Measurements from ENCODE around the gene TMEM44. TPM values are rescaled to one million over a fixed set of nuclear protein-coding genes. Genes with fewer than 3 reads are reported as not detected.

Gene TMEM44
- total and polyA plus RNA-seq, 9 of the 15 experiments (the other 6 are each of a cell fraction or from before 2014, with no cell fraction given): 0.53 to 18.1 (median 11.3) TPM

DNA sequence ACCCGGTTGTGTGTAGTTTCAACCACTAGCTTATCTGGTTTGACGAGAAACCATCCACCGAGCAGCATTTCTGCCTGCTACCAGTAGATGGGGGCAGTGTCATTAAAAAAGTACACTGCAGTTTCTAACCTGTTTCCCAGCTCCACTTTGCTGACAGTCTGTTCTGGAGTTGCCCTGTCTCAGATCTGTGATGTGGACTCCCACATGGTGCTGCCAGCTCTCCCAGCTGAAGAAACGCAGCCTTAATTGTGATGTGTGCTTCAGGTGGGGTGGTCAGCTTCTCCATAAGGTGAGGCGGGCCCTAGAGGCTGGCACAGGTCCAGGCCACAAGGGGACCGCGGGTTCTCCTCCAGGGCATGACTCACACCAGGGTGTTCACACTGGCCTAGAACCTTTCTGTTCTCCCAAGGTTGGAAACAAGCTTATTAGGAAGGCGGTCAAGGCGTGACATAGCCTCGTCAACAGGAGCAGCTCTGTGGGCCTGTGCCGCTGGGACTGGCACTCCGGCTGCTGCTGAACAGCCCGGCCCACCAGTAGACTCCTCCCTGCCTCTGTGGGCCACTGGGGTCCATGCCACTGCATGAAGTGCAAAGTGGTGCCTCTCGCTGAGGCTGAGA is 49.6 kb upstream of the TMEM44 start (continued):
- TF ChIP-seq, protein P1, sequence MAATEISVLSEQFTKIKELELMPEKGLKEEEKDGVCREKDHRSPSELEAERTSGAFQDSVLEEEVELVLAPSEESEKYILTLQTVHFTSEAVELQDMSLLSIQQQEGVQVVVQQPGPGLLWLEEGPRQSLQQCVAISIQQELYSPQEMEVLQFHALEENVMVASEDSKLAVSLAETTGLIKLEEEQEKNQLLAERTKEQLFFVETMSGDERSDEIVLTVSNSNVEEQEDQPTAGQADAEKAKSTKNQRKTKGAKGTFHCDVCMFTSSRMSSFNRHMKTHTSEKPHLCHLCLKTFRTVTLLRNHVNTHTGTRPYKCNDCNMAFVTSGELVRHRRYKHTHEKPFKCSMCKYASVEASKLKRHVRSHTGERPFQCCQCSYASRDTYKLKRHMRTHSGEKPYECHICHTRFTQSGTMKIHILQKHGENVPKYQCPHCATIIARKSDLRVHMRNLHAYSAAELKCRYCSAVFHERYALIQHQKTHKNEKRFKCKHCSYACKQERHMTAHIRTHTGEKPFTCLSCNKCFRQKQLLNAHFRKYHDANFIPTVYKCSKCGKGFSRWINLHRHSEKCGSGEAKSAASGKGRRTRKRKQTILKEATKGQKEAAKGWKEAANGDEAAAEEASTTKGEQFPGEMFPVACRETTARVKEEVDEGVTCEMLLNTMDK (IDR thresholded peaks at IDR 0.05; ENCODE audit: borderline replicate concordance, insufficient read depth, low read depth, low read length, poor library complexity, severe bottlenecking): peak; percentile 39
- TF ChIP-seq, protein P2, sequence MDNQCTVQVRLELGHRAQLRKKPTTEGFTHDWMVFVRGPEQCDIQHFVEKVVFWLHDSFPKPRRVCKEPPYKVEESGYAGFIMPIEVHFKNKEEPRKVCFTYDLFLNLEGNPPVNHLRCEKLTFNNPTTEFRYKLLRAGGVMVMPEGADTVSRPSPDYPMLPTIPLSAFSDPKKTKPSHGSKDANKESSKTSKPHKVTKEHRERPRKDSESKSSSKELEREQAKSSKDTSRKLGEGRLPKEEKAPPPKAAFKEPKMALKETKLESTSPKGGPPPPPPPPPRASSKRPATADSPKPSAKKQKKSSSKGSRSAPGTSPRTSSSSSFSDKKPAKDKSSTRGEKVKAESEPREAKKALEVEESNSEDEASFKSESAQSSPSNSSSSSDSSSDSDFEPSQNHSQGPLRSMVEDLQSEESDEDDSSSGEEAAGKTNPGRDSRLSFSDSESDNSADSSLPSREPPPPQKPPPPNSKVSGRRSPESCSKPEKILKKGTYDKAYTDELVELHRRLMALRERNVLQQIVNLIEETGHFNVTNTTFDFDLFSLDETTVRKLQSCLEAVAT (IDR thresholded peaks at IDR 0.05): no peak
- TF ChIP-seq KLF10 (CRISPR knock-in tag; IDR thresholded peaks at IDR 0.05) (no peak), EP400 (IDR thresholded peaks at IDR 0.05) (no peak), NONO (IDR thresholded peaks at IDR 0.05; ENCODE audit: low read depth in 2 of 2, low read length in 1 of 2) (no peak), JUN (IDR thresholded peaks at IDR 0.05; ENCODE audit: borderline replicate concordance, low read depth, low read length) (0 out of 2 replicates have a peak, but pooled peaks have one; percentile 36), JUN (CRISPR knock-in tag; IDR thresholded peaks at IDR 0.05; ENCODE audit: borderline replicate concordance) (no peak), PHB (CRISPR knock-in tag; IDR thresholded peaks at IDR 0.05) (no peak), PML (IDR thresholded peaks at IDR 0.05; ENCODE audit: low read length) (no peak), ZFPM2 (CRISPR knock-in tag; IDR thresholded peaks at IDR 0.05) (no peak), CTBP1 (IDR thresholded peaks at IDR 0.05; ENCODE audit: borderline replicate concordance) (no peak; the same call in 1 of the 2 replicates), FOXA3 (CRISPR knock-in tag; conservative IDR thresholded peaks at IDR 0.05 in 1 of 2, IDR thresholded peaks at IDR 0.05 in 1 of 2) (no peak), POLR3A (IDR thresholded peaks at IDR 0.05; ENCODE audit: borderline replicate concordance, extremely low read depth, insufficient read depth, insufficient read length) (no peak), HDAC8 (tag; IDR thresholded peaks at IDR 0.05) (no peak), HEY1 (CRISPR knock-in tag; IDR thresholded peaks at IDR 0.05; ENCODE audit: borderline replicate concordance) (no peak), GATA2 (CRISPR knock-in tag; IDR thresholded peaks at IDR 0.05) (0 out of 2 replicates have a peak, but pooled peaks have one; percentile 2), EP300 (IDR thresholded peaks at IDR 0.05; ENCODE audit: low read length) (no peak), ZC3H4 (CRISPR knock-in tag; IDR thresholded peaks at IDR 0.05; ENCODE audit: borderline replicate concordance) (no peak)
- TF ChIP-seq, protein P3, sequence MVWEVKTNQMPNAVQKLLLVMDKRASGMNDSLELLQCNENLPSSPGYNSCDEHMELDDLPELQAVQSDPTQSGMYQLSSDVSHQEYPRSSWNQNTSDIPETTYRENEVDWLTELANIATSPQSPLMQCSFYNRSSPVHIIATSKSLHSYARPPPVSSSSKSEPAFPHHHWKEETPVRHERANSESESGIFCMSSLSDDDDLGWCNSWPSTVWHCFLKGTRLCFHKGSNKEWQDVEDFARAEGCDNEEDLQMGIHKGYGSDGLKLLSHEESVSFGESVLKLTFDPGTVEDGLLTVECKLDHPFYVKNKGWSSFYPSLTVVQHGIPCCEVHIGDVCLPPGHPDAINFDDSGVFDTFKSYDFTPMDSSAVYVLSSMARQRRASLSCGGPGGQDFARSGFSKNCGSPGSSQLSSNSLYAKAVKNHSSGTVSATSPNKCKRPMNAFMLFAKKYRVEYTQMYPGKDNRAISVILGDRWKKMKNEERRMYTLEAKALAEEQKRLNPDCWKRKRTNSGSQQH (CRISPR knock-in tag; IDR thresholded peaks at IDR 0.05): no peak
- TF ChIP-seq, protein P4, sequence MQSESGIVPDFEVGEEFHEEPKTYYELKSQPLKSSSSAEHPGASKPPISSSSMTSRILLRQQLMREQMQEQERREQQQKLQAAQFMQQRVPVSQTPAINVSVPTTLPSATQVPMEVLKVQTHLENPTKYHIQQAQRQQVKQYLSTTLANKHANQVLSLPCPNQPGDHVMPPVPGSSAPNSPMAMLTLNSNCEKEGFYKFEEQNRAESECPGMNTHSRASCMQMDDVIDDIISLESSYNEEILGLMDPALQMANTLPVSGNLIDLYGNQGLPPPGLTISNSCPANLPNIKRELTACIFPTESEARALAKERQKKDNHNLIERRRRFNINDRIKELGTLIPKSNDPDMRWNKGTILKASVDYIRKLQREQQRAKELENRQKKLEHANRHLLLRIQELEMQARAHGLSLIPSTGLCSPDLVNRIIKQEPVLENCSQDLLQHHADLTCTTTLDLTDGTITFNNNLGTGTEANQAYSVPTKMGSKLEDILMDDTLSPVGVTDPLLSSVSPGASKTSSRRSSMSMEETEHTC (IDR thresholded peaks at IDR 0.05): no peak
- TF ChIP-seq, protein P5, sequence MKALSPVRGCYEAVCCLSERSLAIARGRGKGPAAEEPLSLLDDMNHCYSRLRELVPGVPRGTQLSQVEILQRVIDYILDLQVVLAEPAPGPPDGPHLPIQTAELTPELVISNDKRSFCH (CRISPR knock-in tag; IDR thresholded peaks at IDR 0.05): no peak
- TF ChIP-seq, protein P5 (tag; IDR thresholded peaks at IDR 0.05): peak; percentile 57; the same call in 1 of the 2 replicates
